CD4-positive, alpha-beta T cell treated with Interleukin-15 for 4 hours (primary cell): ENCODE measurements around the gene COQ10A.

ENCODE experiments used
- DNase-seq: peaks from one replicate; pipeline ENCODE4 v3.0.0-alpha.2; 2020; ENCODE audit warnings: low spot score

The COQ10A gene

GRCh38 chr12:56315622-56316473, 49.1 kb downstream of the COQ10A start, which contains the start of gene CNPY2:
Gene CNPY2 (minus strand): TSS chr12:56315988. CDS start chr12:56315217, 771 bp downstream.
- DNase-seq = peak; percentile 96

DNA sequence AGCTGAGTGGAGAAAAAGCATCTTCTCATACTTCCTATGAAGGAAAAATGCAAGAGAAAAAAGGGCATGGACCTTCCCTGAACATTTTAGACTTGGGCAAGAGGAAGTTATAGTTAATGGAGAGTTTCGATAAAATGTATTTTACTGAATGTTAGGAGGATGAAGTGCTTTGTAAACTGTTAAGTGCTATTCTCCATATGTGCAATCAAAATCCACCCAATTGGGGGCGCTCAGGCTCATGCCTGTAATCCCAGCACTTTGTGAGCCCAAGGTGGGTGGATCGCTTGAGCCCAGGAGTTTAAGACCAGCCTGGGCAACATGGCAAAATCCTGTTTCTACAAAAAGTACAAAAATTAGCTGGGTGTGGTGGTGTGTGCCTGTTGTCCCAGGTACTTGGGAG, 50.9 kb downstream of the COQ10A start:
- DNase-seq = no peak
